ENCODE data around the gene SEMA6A. TPM values are rescaled to one million over a fixed set of nuclear protein-coding genes. Genes with fewer than 3 reads are reported as not detected.

Gene SEMA6A
- total and polyA plus RNA-seq, 10 donors = 0.88 to 78.6 (median 30.4) TPM

- Histone ChIP-seq H3K4me1 (no peaks in the 10 kb centered on the region), H3K9me3 (no peaks in the 10 kb centered on the region), H3K36me3 (peaks cover 0 to 26% (median 0%) of the 10 kb centered on the region in 6 donors), H3K27ac (no peak overlapping the region), H3K27me3 (replicated peaks in 1 of 7) (no peaks in the 10 kb centered on the region), H3K4me3 (no peak overlapping the region)
- intact Hi-C loops (cut with DNase I; ENCODE audit: low total_unique reads) = no loop called here
- WGBS, 5 donors = 87 to 96% (median 91%) methylated on average over 5 of the region's 5 CpGs
- no peak for TF ChIP-seq POLR2A (IDR thresholded peaks at IDR 0.05)
- TF ChIP-seq CTCF (IDR thresholded peaks at IDR 0.05 in 8 of 11, conservative IDR thresholded peaks at IDR 0.05 in 3 of 11) = no peak
- TF ChIP-seq POLR2AphosphoS5 (IDR thresholded peaks at IDR 0.05) = no peak
- no peak for DNase-seq
Observed at GRCh38 chr5:116439905-116440304, 134.7 kb downstream of the SEMA6A start.

GRCh38 chr5:116438979-116439554 is 135.6 kb downstream of the SEMA6A start:
- WGBS, 5 donors = 36 to 51% (median 42%) methylated on average over 6 of the region's 6 CpGs
- TF ChIP-seq CTCF (IDR thresholded peaks at IDR 0.05 in 8 of 11, conservative IDR thresholded peaks at IDR 0.05 in 3 of 11) (no peak), POLR2A (IDR thresholded peaks at IDR 0.05) (no peak), POLR2AphosphoS5 (IDR thresholded peaks at IDR 0.05) (no peak)
- Histone ChIP-seq H3K36me3 (peaks cover 0 to 18% (median 0%) of the 10 kb centered on the region in 6 donors), H3K4me1 (no peaks in the 10 kb centered on the region), H3K27me3 (replicated peaks in 1 of 7) (no peaks in the 10 kb centered on the region), H3K9me3 (no peaks in the 10 kb centered on the region), H3K27ac (no peak overlapping the region), H3K4me3 (no peak overlapping the region)
- intact Hi-C loops (cut with DNase I; ENCODE audit: low total_unique reads) = no loop called here
- no peak for DNase-seq

GRCh38 chr5:116437922-116438578 is 136.6 kb downstream of the SEMA6A start:
- DNase-seq = no peak
- Histone ChIP-seq H3K9me3 (no peaks in the 10 kb centered on the region), H3K27ac (no peak overlapping the region), H3K27me3 (replicated peaks in 1 of 7) (no peaks in the 10 kb centered on the region), H3K36me3 (peaks cover 0 to 17% (median 0%) of the 10 kb centered on the region in 6 donors), H3K4me1 (no peaks in the 10 kb centered on the region), H3K4me3 (no peak overlapping the region)
- TF ChIP-seq POLR2AphosphoS5 (IDR thresholded peaks at IDR 0.05) = no peak
- TF ChIP-seq CTCF (IDR thresholded peaks at IDR 0.05 in 8 of 11, conservative IDR thresholded peaks at IDR 0.05 in 3 of 11) = no peak
- no peak for TF ChIP-seq POLR2A (IDR thresholded peaks at IDR 0.05)
- intact Hi-C loops (cut with DNase I; ENCODE audit: low total_unique reads) = no loop called here

GRCh38 chr5:116437351-116437705 is 137.3 kb downstream of the SEMA6A start:
- TF ChIP-seq POLR2AphosphoS5 (IDR thresholded peaks at IDR 0.05) = no peak
- no peak for TF ChIP-seq POLR2A (IDR thresholded peaks at IDR 0.05)
- no peak for TF ChIP-seq CTCF (IDR thresholded peaks at IDR 0.05 in 8 of 11, conservative IDR thresholded peaks at IDR 0.05 in 3 of 11)
- intact Hi-C loops (cut with DNase I; ENCODE audit: low total_unique reads) = no loop called here
- H3K4me3 ChIP-seq = no peak overlapping the region
- no peak for DNase-seq
- WGBS, 5 donors = 91 to 98% (median 94%) methylated on average over 6 of the region's 6 CpGs
- no peaks in the 10 kb centered on the region for H3K9me3 ChIP-seq
- peaks cover 0 to 17% (median 0%) of the 10 kb centered on the region in 6 donors for H3K36me3 ChIP-seq
- no peaks in the 10 kb centered on the region for H3K27me3 ChIP-seq (replicated peaks in 1 of 7)
- no peaks in the 10 kb centered on the region for H3K4me1 ChIP-seq
- no peak overlapping the region for H3K27ac ChIP-seq
